Left renal pelvis (tissue), 4 donors: ENCODE measurements around the gene FCGR3A. TPM values are rescaled to one million over a fixed set of nuclear protein-coding genes. Genes with fewer than 3 reads are reported as not detected.
A peak's percentile ranks its signal among the peaks of the same experiment; 100 is the strongest.
"Not testable (repeated sequence)": the region's sequence is repeated elsewhere in the genome, so short reads cannot be mapped to it uniquely, and the experiment has no call there.

ENCODE experiments used
- DNase-seq, 4 donors: peaks; one replicate each; pipeline ENCODE4 v3.0.0-alpha.2; 2013; ENCODE audit warnings: low read depth in 4 of 4, low spot score in 3 of 4
- polyA plus RNA-seq, 4 donors: library from polyadenylated mRNA; unstranded; fragments of 120-200 nt; gene quantifications; one replicate each; pipeline ENCODE4 v1.2.1, GENCODE V29; 2013; ENCODE audit not compliant: insufficient read length in 4 of 4

Gene FCGR3A
- polyA plus RNA-seq, 4 donors = 1.7 to 4.7 (median 1.9) TPM

GRCh38 chr1:161531986-161532643 is 17.5 kb downstream of the FCGR3A start:
- no peak for DNase-seq

- DNase-seq = peak in 2 of 4 donors; percentile 70 to 76
Observed at GRCh38 chr1:161530671-161531641, 18.7 kb downstream of the FCGR3A start.

DNA sequence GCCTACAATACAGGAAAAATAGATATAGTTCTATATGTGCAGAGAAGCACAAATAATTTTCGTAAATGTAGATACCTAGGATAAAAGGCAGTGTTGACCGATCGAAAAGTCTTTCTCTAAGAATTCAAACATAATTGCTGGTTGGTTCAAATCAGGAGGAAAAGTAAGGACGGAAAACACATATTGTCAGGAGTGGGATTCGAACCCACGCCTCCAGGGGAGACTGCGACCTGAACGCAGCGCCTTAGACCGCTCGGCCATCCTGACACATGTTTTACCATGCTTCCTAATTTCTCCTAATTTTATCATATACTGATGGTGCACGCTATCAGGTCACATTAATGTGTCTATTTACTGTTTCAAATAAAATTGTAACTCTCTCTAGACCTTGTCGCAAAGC is 19.5 kb downstream of the FCGR3A start:
- not testable (repeated sequence) for DNase-seq

- DNase-seq = not testable (repeated sequence)
Observed at GRCh38 chr1:161529463-161530104, 20.0 kb downstream of the FCGR3A start.

GRCh38 chr1:161528550-161528949 is 21.1 kb downstream of the FCGR3A start:
- not testable (repeated sequence) for DNase-seq

- DNase-seq = not testable (repeated sequence)
Observed at GRCh38 chr1:161525918-161526317, 23.7 kb downstream of the FCGR3A start.

DNA sequence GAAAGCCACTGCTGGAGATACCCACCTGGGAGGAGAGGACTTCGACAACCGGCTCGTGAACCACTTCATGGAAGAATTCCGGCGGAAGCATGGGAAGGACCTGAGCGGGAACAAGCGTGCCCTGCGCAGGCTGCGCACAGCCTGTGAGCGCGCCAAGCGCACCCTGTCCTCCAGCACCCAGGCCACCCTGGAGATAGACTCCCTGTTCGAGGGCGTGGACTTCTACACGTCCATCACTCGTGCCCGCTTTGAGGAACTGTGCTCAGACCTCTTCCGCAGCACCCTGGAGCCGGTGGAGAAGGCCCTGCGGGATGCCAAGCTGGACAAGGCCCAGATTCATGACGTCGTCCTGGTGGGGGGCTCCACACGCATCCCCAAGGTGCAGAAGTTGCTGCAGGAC is 24.3 kb downstream of the FCGR3A start:
- not testable (repeated sequence) for DNase-seq

DNA sequence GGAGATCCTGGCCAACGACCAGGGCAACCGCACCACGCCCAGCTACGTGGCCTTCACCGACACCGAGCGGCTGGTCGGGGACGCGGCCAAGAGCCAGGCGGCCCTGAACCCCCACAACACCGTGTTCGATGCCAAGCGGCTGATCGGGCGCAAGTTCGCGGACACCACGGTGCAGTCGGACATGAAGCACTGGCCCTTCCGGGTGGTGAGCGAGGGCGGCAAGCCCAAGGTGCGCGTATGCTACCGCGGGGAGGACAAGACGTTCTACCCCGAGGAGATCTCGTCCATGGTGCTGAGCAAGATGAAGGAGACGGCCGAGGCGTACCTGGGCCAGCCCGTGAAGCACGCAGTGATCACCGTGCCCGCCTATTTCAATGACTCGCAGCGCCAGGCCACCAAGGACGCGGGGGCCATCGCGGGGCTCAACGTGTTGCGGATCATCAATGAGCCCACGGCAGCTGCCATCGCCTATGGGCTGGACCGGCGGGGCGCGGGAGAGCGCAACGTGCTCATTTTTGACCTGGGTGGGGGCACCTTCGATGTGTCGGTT is 24.8 kb downstream of the FCGR3A start:
- not testable (repeated sequence) for DNase-seq

DNA sequence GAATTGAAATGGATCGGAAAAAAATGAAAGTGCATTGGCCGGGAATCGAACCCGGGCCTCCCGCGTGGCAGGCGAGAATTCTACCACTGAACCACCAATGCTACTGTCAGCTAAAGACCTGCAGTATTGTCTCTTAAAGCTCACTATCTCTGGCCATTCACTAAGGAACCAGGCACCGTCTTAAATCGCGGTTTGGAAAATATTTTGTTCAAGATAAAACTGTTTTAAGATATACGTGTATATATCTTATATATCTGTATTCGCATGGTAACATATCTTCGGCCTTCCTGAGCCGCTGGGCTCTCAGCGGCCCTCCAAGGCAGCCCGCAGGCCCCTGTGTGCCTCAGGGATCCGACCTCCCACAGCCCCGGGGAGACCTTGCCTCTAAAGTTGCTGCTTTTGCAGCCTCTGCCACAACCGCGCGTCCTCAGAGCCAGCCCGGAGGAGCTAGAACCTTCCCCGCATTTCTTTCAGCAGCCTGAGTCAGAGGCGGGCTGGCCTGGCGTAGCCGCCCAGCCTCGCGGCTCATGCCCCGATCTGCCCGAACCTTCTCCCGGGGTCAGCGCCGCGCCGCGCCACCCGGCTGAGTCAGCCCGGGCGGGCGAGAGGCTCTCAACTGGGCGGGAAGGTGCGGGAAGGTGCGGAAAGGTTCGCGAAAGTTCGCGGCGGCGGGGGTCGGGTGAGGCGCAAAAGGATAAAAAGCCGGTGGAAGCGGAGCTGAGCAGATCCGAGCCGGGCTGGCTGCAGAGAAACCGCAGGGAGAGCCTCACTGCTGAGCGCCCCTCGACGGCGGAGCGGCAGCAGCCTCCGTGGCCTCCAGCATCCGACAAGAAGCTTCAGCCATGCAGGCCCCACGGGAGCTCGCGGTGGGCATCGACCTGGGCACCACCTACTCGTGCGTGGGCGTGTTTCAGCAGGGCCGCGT is 25.5 kb downstream of the FCGR3A start, which contains the start of gene HSPA6:
Gene HSPA6 (plus strand): TSS at position 724 of the 925 bp plus-strand sequence. CDS start 119 bp downstream, at position 843.
- peak in 3 of 4 donors; percentile 74 to 80 (median 78) for DNase-seq

GRCh38 chr1:161523041-161523816 is 26.4 kb downstream of the FCGR3A start:
- not testable (repeated sequence) for DNase-seq

DNA sequence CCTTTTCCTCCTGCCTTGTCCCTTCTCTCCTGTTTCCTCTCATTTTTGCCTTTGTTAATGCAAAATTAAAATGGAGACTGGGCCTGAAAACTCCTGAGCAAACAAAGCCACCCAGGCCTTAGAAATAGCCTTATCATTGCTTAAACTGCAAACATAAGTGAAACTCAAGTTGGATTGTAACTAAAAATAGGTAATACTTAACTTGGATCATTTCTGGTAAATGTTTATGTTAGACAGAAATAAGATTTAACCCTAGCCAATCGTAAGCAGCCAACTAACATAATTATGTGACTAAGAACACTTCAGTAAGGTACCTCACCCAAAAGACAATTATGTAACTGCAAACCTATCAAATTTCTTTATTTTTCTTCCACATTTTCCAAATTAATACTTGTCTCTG is 35.7 kb downstream of the FCGR3A start:
- DNase-seq = not testable (repeated sequence)

- not testable (repeated sequence) for DNase-seq
Observed at GRCh38 chr1:161513448-161513780, 36.2 kb downstream of the FCGR3A start.

- not testable (repeated sequence) for DNase-seq
Observed at GRCh38 chr1:161512636-161513447, 36.8 kb downstream of the FCGR3A start.

GRCh38 chr1:161511756-161512060 is 37.9 kb downstream of the FCGR3A start:
- DNase-seq = no peak

GRCh38 chr1:161511018-161511755 is 38.4 kb downstream of the FCGR3A start:
- no peak for DNase-seq

DNA sequence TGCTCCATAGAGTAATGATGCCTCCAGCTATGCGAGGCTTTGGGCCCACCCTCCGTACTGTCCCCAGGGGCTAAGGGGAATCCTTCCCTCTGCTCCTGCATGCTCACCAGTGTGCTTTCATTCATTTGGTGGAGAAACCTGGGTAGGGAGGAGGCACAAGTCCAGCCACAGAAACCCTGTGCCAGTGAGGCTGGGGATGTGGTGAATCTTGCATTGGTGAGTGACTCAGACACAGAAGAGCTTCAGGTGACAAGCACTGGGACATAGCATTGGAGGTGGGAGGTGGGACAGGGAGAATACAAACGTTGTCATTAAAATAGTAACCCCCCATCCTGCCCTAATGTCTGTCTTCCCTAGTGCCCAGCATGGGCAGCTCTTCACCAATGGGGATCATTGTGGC is 39.1 kb downstream of the FCGR3A start:
- DNase-seq = no peak
